Esophagus muscularis mucosa (tissue), 4 donors: ENCODE data around the gene KRTCAP3. TPM values are rescaled to one million over a fixed set of nuclear protein-coding genes. Genes with fewer than 3 reads are reported as not detected.

Experiments
- DNase-seq: peaks from one replicate; pipeline ENCODE4 v3.0.0-alpha.2; 2017; ENCODE audit errors: extremely low spot score
- H3K27ac ChIP-seq, 4 donors: fragments of 200-600 bp; sonication (generic); replicated peaks in 1 of 4; 1 replicate in 3 of 4; 2 replicates in 1 of 4; pipeline ENCODE4 v1.5.1; 2016 to 2019; ENCODE audit warnings: mild to moderate bottlenecking in 1 of 4
- H3K27me3 ChIP-seq, 4 donors: fragments of 200-600 bp; sonication (generic); one replicate each; pipeline versions ENCODE4 v1.5.1 to v1.6.0; 2016 to 2019
- H3K36me3 ChIP-seq, 4 donors: fragments of 200-600 bp; sonication (generic); one replicate each; pipeline ENCODE4 v1.5.1; 2016 to 2019
- H3K4me1 ChIP-seq, 4 donors: fragments of 200-600 bp; sonication (generic); one replicate each; pipeline ENCODE4 v1.5.1; 2016 to 2019
- H3K4me3 ChIP-seq, 4 donors: fragments of 200-600 bp; sonication (generic); 1 replicate in 2 of 4; 2 replicates in 2 of 4; pipeline ENCODE4 v1.5.1; 2016 to 2019; ENCODE audit warnings: mild to moderate bottlenecking in 4 of 4, moderate library complexity in 1 of 4
- H3K9me3 ChIP-seq, 4 donors: fragments of 200-600 bp; sonication (generic); 1 replicate in 3 of 4; 2 replicates in 1 of 4; pipeline ENCODE4 v1.5.1; 2016 to 2019
- EP300 ChIP-seq: sonication (generic); formaldehyde crosslinking; IDR thresholded peaks from one replicate; pipeline ENCODE4 v1.6.1; 2017; ENCODE audit warnings: antibody characterized with exemption
- POLR2A ChIP-seq: fragments of 450-650 bp; IDR thresholded peaks from one replicate; pipeline ENCODE4 v1.6.1; 2017; ENCODE audit warnings: antibody characterized with exemption, moderate library complexity, mild to moderate bottlenecking, low read depth
- POLR2AphosphoS5 ChIP-seq, 2 donors: sonication (generic); formaldehyde crosslinking; IDR thresholded peaks; one replicate each; pipeline ENCODE4 v1.6.1; 2017; ENCODE audit warnings: antibody characterized with exemption in 2 of 2
- WGBS: methylation state at CpG from one replicate; pipeline ENCODE4 v1.1.5; 2018; 5-methylcytosine and 5-hydroxymethylcytosine counted together
- intact Hi-C: fragments of 100-400 bp; cut with DNase I; formaldehyde crosslinking; loops from one replicate; pipeline ENCODE4 v1.15.1; 2023
- total RNA-seq, 4 donors: library from RNA; depleted of rRNA; stranded (reverse); fragments of >200 nt; gene quantifications; one replicate each; pipeline versions ENCODE4 v1.1.0 to v1.2.1, GENCODE V29; 2016
- TF ChIP-seq, protein P1 (sequence below), 3 experiments: fragments of 200-600 bp in 2 of 3; fragments of 450-650 bp in 1 of 3; sonication (generic) in 2 of 3; IDR thresholded peaks; one replicate each; pipeline ENCODE4 v1.5.1; 2017 to 2019; ENCODE audit warnings: antibody characterized with exemption in 3 of 3, mild to moderate bottlenecking in 2 of 3, moderate library complexity in 1 of 3

The KRTCAP3 gene, protein sequence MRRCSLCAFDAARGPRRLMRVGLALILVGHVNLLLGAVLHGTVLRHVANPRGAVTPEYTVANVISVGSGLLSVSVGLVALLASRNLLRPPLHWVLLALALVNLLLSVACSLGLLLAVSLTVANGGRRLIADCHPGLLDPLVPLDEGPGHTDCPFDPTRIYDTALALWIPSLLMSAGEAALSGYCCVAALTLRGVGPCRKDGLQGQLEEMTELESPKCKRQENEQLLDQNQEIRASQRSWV
- total RNA-seq = under 1 TPM in 1 of 4 donors, not detected in 3; 0.45 TPM

DNA sequence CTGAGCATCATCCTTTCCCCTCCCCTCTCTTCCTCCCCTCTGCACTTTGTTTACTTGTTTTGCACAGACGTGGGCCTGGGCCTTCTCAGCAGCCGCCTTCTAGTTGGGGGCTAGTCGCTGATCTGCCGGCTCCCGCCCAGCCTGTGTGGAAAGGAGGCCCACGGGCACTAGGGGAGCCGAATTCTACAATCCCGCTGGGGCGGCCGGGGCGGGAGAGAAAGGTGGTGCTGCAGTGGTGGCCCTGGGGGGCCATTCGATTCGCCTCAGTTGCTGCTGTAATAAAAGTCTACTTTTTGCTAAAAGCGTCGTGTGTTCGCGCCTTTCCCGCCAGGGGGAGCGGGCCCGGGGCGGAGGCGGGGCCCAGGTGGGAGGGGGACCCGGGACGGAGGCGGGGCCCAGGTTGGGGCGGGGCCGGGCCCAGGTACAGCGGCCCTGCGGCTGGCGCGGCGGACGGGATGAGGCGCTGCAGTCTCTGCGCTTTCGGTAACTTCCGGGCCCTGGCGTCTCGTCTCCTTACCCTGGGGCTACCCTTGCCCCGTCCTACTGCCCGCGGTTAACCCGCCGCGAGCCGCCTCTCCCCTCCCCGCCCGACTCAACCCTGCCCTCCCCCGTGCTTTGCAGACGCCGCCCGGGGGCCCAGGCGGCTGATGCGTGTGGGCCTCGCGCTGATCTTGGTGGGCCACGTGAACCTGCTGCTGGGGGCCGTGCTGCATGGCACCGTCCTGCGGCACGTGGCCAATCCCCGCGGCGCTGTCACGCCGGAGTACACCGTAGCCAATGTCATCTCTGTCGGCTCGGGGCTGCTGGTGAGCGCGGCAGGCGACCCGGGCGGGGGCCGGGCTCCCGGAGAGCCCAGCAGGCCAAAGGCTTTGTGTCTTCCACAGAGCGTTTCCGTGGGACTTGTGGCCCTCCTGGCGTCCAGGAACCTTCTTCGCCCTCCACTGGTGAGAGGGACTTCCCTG lies at the start of gene KRTCAP3:
Gene KRTCAP3, plus strand, starts transcription at position 424 of the 962 bp plus-strand sequence. Its CDS starts 32 bp downstream, at position 456.
- Histone ChIP-seq H3K4me3 (peak within 1 kb of the TSS; percentile 30 to 45 (median 32)), H3K4me1 (peaks cover 7 to 15% (median 14%) of the 10 kb centered on the region in 4 donors), H3K27ac (peak within 1 kb of the TSS; percentile 15 to 65 (median 55)), H3K9me3 (no peaks in the 10 kb centered on the region), H3K36me3 (peaks cover 44 to 87% (median 79%) of the 10 kb centered on the region in 4 donors), H3K27me3 (no peaks in the 10 kb centered on the region)
- DNase-seq = no peak
- intact Hi-C loops = no loop called here
- 39% methylated on average over 31 of the region's 80 CpGs for WGBS
- TF ChIP-seq POLR2AphosphoS5 (IDR thresholded peaks at IDR 0.05) = peak in 1 of 2 donors; percentile 4
- no peak for TF ChIP-seq POLR2A
- TF ChIP-seq, protein P1, sequence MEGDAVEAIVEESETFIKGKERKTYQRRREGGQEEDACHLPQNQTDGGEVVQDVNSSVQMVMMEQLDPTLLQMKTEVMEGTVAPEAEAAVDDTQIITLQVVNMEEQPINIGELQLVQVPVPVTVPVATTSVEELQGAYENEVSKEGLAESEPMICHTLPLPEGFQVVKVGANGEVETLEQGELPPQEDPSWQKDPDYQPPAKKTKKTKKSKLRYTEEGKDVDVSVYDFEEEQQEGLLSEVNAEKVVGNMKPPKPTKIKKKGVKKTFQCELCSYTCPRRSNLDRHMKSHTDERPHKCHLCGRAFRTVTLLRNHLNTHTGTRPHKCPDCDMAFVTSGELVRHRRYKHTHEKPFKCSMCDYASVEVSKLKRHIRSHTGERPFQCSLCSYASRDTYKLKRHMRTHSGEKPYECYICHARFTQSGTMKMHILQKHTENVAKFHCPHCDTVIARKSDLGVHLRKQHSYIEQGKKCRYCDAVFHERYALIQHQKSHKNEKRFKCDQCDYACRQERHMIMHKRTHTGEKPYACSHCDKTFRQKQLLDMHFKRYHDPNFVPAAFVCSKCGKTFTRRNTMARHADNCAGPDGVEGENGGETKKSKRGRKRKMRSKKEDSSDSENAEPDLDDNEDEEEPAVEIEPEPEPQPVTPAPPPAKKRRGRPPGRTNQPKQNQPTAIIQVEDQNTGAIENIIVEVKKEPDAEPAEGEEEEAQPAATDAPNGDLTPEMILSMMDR (IDR thresholded peaks at IDR 0.05) = peak in 1 of 3 experiments; percentile 21
- no peak for TF ChIP-seq EP300

DNA sequence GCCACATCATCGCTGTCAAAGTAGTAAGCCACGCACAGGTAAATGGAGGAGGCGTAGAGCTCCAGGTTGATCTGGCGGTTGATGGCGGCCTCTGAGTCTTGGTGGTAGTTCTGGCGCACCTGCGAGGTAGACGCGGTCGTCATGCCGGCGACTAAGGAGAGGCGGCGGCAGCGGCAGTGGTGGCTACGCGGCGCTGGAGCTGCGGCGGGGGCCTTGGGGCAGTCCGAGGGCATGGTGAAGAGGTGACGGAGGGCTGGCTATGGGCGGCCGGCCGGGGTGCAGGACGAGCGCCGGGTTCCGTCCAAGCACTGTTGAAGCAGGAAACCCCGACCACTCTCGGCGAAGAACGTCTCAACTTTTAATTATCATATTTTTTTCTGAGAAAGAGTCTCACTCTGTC lies 49.0 kb upstream of the KRTCAP3 start:
- intact Hi-C loops = no loop called here
- TF ChIP-seq POLR2A (no peak), EP300 (no peak), POLR2AphosphoS5 (IDR thresholded peaks at IDR 0.05) (no peak)
- TF ChIP-seq, protein P1 (IDR thresholded peaks at IDR 0.05) = no peak
- peaks cover 7 to 14% (median 11%) of the 10 kb centered on the region in 4 donors for H3K36me3 ChIP-seq
- H3K4me1 ChIP-seq = no peaks in the 10 kb centered on the region
- 98% methylated on average over 33 of the region's 33 CpGs for WGBS
- no peaks in the 10 kb centered on the region for H3K9me3 ChIP-seq
- no peak for DNase-seq
- H3K4me3 ChIP-seq = no peak overlapping the region
- no peak overlapping the region for H3K27ac ChIP-seq
- H3K27me3 ChIP-seq = no peaks in the 10 kb centered on the region

DNA sequence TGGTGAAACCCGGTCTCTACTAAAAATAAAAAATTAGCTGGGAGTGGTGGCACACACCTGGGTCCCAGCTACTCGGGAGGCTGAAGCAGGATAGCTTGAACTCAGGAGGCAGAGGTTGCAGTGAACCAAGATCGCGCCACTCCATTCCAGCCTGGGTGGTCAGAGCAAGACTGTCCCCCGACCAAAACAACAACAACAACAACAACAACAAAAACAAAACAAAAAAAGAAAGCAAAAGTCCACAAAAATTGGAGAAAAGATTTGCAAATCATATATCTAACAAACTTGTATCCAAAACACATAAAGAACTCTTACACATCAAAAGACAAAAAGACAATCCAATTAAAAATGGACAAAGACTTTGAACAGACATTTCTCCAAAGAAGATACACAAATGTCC lies 43.2 kb upstream of the KRTCAP3 start:
- H3K4me1 ChIP-seq = peaks cover 0 to 4% (median 2%) of the 10 kb centered on the region in 4 donors
- TF ChIP-seq POLR2AphosphoS5 (IDR thresholded peaks at IDR 0.05) = no peak
- no peak for TF ChIP-seq POLR2A
- TF ChIP-seq, protein P1 (IDR thresholded peaks at IDR 0.05) = no peak
- TF ChIP-seq EP300 = no peak
- no peaks in the 10 kb centered on the region for H3K9me3 ChIP-seq
- 92% methylated on average over 5 of the region's 5 CpGs for WGBS
- peaks cover 0 to 8% (median 0%) of the 10 kb centered on the region in 4 donors for H3K36me3 ChIP-seq
- intact Hi-C loops = no loop called here
- H3K27ac ChIP-seq = no peak overlapping the region
- no peaks in the 10 kb centered on the region for H3K27me3 ChIP-seq
- DNase-seq = no peak
- H3K4me3 ChIP-seq = no peak overlapping the region

DNA sequence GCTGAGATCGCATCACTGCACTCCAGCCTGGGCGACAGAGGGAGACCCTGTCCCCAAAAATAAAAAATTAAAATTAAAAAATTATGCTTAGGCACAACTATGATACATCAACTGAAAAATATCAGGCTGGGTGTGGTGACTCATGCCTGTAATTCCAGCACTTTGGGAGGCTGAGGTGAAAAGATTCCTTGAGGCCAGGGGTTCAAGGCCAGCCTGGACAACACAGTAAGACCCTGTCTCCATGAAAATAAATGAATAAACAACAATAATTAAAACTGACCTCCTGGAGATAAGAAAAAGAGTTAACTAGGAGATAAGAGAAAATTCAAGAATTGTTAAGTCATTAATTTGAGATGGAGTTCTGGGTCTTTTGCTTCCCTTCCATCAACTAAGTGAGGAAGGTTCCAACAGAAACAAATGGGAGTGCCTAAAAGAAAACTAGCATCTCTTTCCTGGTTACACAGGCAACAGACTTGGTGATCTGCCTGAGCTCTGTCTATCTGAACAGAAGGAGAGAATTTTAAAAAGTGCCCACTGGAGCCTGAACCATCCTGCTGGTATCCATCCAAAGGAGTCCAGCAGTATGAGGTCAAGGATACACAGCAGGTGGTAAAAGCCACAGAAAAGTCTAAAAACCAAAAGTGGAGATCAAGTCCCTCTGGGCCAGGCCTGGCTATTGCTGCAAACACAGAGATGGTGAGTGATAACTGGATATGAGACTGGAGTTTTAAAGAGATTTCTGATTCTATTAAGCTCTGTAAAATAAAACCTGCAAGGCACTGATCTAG lies 41.6 kb upstream of the KRTCAP3 start:
- TF ChIP-seq POLR2AphosphoS5 (IDR thresholded peaks at IDR 0.05) (no peak), POLR2A (no peak), EP300 (no peak)
- TF ChIP-seq, protein P1 (IDR thresholded peaks at IDR 0.05) = no peak
- Histone ChIP-seq H3K27ac (no peak overlapping the region), H3K36me3 (peaks cover 0 to 8% (median 4%) of the 10 kb centered on the region in 4 donors), H3K9me3 (no peaks in the 10 kb centered on the region), H3K27me3 (no peaks in the 10 kb centered on the region), H3K4me1 (peaks cover 0 to 4% (median 2%) of the 10 kb centered on the region in 4 donors), H3K4me3 (no peak overlapping the region)
- no peak for DNase-seq
- intact Hi-C loops = no loop called here
- WGBS = 100% methylated on average over 2 of the region's 2 CpGs
